ENCODE data around the gene PROSER2. TPM values are rescaled to one million over a fixed set of nuclear protein-coding genes. Genes with fewer than 3 reads are reported as not detected.

Gene PROSER2
- total and polyA plus RNA-seq, 2 donors (not counting 3 experiments of a cell fraction or from before 2014, with no cell fraction given) = 5.9 to 22.6 TPM

GRCh38 chr10:11906714-11907113, 83.6 kb downstream of the PROSER2 start:
- CTCF ChIA-PET = no interaction called here
- H2AFZ ChIP-seq (ENCODE audit: low read depth, low read length) = no peak overlapping the region
- no peaks in the 10 kb centered on the region for H3K36me3 ChIP-seq (ENCODE audit: control insufficient read depth in 2 of 2, extremely low read depth in 1 of 2, insufficient read depth in 2 of 2, low read length in 2 of 2)
- H3K27me3 ChIP-seq (ENCODE audit: control insufficient read depth in 2 of 2, insufficient read depth in 2 of 2, low read length in 2 of 2) = peaks cover under 1 to 2% of the 10 kb centered on the region in 2 experiments
- BruUV-seq (replicated peaks) = no TSS peak
- no peak overlapping the region for H3K9ac ChIP-seq (replicated peaks; ENCODE audit: extremely low read depth, insufficient read depth, low read length)
- no peak overlapping the region for H3K27ac ChIP-seq (ENCODE audit: insufficient read depth, low read depth, low read length)
- no peak overlapping the region for H3K4me2 ChIP-seq (ENCODE audit: insufficient read depth, low read length)
- no peaks in the 10 kb centered on the region for H3K9me1 ChIP-seq (replicated peaks; ENCODE audit: control insufficient read depth, extremely low read depth, insufficient read depth, low read length)
- no peaks in the 10 kb centered on the region for H3K79me2 ChIP-seq (ENCODE audit: control insufficient read depth, insufficient read depth, low read length)
- TF ChIP-seq GATA2 (IDR thresholded peaks at IDR 0.05; ENCODE audit: insufficient read depth, insufficient read length, low read depth, low read length) = no peak
- TF ChIP-seq MYC (IDR thresholded peaks at IDR 0.05; ENCODE audit: low read depth, low read length) = no peak
- no peak for TF ChIP-seq POLR2AphosphoS5 (IDR thresholded peaks at IDR 0.05; ENCODE audit: insufficient read depth, low read depth, low read length)
- TF ChIP-seq EZH2 (IDR thresholded peaks at IDR 0.05; ENCODE audit: borderline replicate concordance, low read depth, low read length, severe bottlenecking) = no peak
- no peak for TF ChIP-seq MAX (IDR thresholded peaks at IDR 0.05; ENCODE audit: insufficient read depth, insufficient read length)
- TF ChIP-seq JUN (IDR thresholded peaks at IDR 0.05; ENCODE audit: borderline replicate concordance, insufficient read depth, insufficient read length, low read depth) = no peak
- no peak for TF ChIP-seq FOS (IDR thresholded peaks at IDR 0.05; ENCODE audit: borderline replicate concordance, insufficient read depth, low read length)
- TF ChIP-seq POLR2A (IDR thresholded peaks at IDR 0.05; ENCODE audit: low read depth, low read length) = no peak
- no peak for TF ChIP-seq CTCF (IDR thresholded peaks at IDR 0.05; ENCODE audit: extremely low read depth in 1 of 2, insufficient read depth in 1 of 2, low read depth in 1 of 2, low read length in 2 of 2)
- no peaks in the 10 kb centered on the region for H4K20me1 ChIP-seq (replicated peaks; ENCODE audit: control insufficient read depth, extremely low read depth, insufficient read depth, low read length)
- H3K4me3 ChIP-seq (replicated peaks in 1 of 3; ENCODE audit: insufficient read depth in 1 of 3, low read depth in 1 of 3, low read length in 3 of 3) = no peak overlapping the region
- H3K9me3 ChIP-seq (replicated peaks; ENCODE audit: control insufficient read depth, insufficient read depth, low read length) = no peaks in the 10 kb centered on the region
- DNase-seq (ENCODE audit: low read depth, low spot score) (no peak), FAIRE-seq (no peak)
- POLR2A ChIA-PET = no interaction called here
- intact Hi-C loops (cut with micrococcal nuclease) = no loop called here
- no peaks in the 10 kb centered on the region for H3K4me1 ChIP-seq (ENCODE audit: control insufficient read depth, extremely low read depth, insufficient read depth, low read length)
- dilution Hi-C loops (cut with MboI; ENCODE audit: extremely low pct_ligation_motif_present, low sequenced_read_pairs) = no loop called here
